ENCODE results near the gene SAP25.

Gene SAP25

GRCh38 chr7:100576384-100576993 lies 2.8 kb upstream of the SAP25 start:
- no peak overlapping the region for H3K4me2 ChIP-seq (ENCODE audit: low read length)
- H3K27ac ChIP-seq: no peak overlapping the region
- no peaks in the 10 kb centered on the region for H3K9me3 ChIP-seq (ENCODE audit: control insufficient read depth, low read length)
- no peaks in the 10 kb centered on the region for H3K36me3 ChIP-seq (ENCODE audit: control insufficient read depth, insufficient read depth, low read length)
- H3K27me3 ChIP-seq (ENCODE audit: control insufficient read depth, insufficient read depth, low read length): no peaks in the 10 kb centered on the region
- no peak overlapping the region for H2AFZ ChIP-seq
- H3K4me1 ChIP-seq: no peaks in the 10 kb centered on the region
- TF ChIP-seq CTCF (IDR thresholded peaks at IDR 0.05): no peak
- H3K4me3 ChIP-seq (ENCODE audit: low read depth, low read length): no peak overlapping the region
- peaks cover under 1% of the 10 kb centered on the region for H3K79me2 ChIP-seq
- no peak overlapping the region for H3K9ac ChIP-seq

GRCh38 chr7:100575746-100576383 lies 2.2 kb upstream of the SAP25 start:
- no peak for TF ChIP-seq CTCF (IDR thresholded peaks at IDR 0.05)
- Histone ChIP-seq H3K9me3 (ENCODE audit: control insufficient read depth, low read length) (no peaks in the 10 kb centered on the region), H3K27ac (no peak overlapping the region), H3K4me3 (ENCODE audit: low read depth, low read length) (no peak overlapping the region), H3K4me2 (ENCODE audit: low read length) (no peak overlapping the region), H3K9ac (no peak overlapping the region), H2AFZ (no peak overlapping the region), H3K27me3 (ENCODE audit: control insufficient read depth, insufficient read depth, low read length) (no peaks in the 10 kb centered on the region), H3K4me1 (no peaks in the 10 kb centered on the region), H3K79me2 (no peaks in the 10 kb centered on the region), H3K36me3 (ENCODE audit: control insufficient read depth, insufficient read depth, low read length) (no peaks in the 10 kb centered on the region)

- H3K27ac ChIP-seq: no peak overlapping the region
- no peaks in the 10 kb centered on the region for H3K79me2 ChIP-seq
- H3K9me3 ChIP-seq (ENCODE audit: control insufficient read depth, low read length): no peaks in the 10 kb centered on the region
- no peaks in the 10 kb centered on the region for H3K27me3 ChIP-seq (ENCODE audit: control insufficient read depth, insufficient read depth, low read length)
- no peak overlapping the region for H3K4me3 ChIP-seq (ENCODE audit: low read depth, low read length)
- H3K36me3 ChIP-seq (ENCODE audit: control insufficient read depth, insufficient read depth, low read length): no peaks in the 10 kb centered on the region
- no peak overlapping the region for H3K4me2 ChIP-seq (ENCODE audit: low read length)
- no peaks in the 10 kb centered on the region for H3K4me1 ChIP-seq
- no peak overlapping the region for H3K9ac ChIP-seq
- H2AFZ ChIP-seq: no peak overlapping the region
- no peak for TF ChIP-seq CTCF (IDR thresholded peaks at IDR 0.05)
Measured at GRCh38 chr7:100575206-100575631, 1.5 kb upstream of the SAP25 start.

GRCh38 chr7:100574362-100575205 lies 884 bp upstream of the SAP25 start:
- Histone ChIP-seq H3K9me3 (ENCODE audit: control insufficient read depth, low read length) (no peaks in the 10 kb centered on the region), H3K4me3 (ENCODE audit: low read depth, low read length) (no peak overlapping the region), H3K27me3 (ENCODE audit: control insufficient read depth, insufficient read depth, low read length) (no peaks in the 10 kb centered on the region), H3K79me2 (no peaks in the 10 kb centered on the region), H3K27ac (no peak overlapping the region), H3K4me2 (ENCODE audit: low read length) (no peak overlapping the region), H2AFZ (no peak overlapping the region), H3K36me3 (ENCODE audit: control insufficient read depth, insufficient read depth, low read length) (no peaks in the 10 kb centered on the region), H3K4me1 (no peaks in the 10 kb centered on the region), H3K9ac (no peak overlapping the region)
- no peak for TF ChIP-seq CTCF (IDR thresholded peaks at IDR 0.05)

Data from parathyroid adenoma (tissue), 2 donors.